OCI-LY3 (cell line): Measurements from ENCODE around the gene TJP1.

Source experiments
- CTCF ChIP-seq: fragments of 200-600, 300-600 bp; sonication (generic); IDR thresholded peaks from 2 replicates; pipeline ENCODE4 v1.5.1; 2014; ENCODE audit warnings: antibody characterized with exemption, low read length, low read depth
- EZH2phosphoT487 ChIP-seq: fragments of 200-600 bp; shearing (Covaris generic); IDR thresholded peaks from 2 replicates; pipeline ENCODE4 v1.6.1; 2018; ENCODE audit warnings: antibody characterized with exemption, mixed run types, low read depth

- TF ChIP-seq CTCF (no peak), EZH2phosphoT487 (no peak)
These were observed 42.2 kb upstream of the TJP1 start for GRCh38 chr15:29864501-29864900.
